NOMO-1 treated with DMSO at 0.1 percent for 48 hours (cell line): ENCODE measurements around the gene FLAD1.

Experiments used
- DNase-seq: peaks from one replicate; lab custom pipeline; 2025; ENCODE audit not compliant: unreplicated experiment; lab: John Stamatoyannopoulos, UW

The FLAD1 gene

GRCh38 chr1:154988058-154988954, 5.2 kb downstream of the FLAD1 start:
- no peak for DNase-seq

- no peak for DNase-seq
Observed at GRCh38 chr1:154989195-154989860, 6.2 kb downstream of the FLAD1 start.

GRCh38 chr1:154990276-154990675, 7.1 kb downstream of the FLAD1 start:
- DNase-seq = no peak

GRCh38 chr1:154992721-154993571, 9.8 kb downstream of the FLAD1 start:
- no peak for DNase-seq

GRCh38 chr1:154993572-154994268, 10.6 kb downstream of the FLAD1 start, which contains the start of gene LENEP:
TSS of gene LENEP (plus strand) at chr1:154993586. CDS start at chr1:154993608, 22 bp downstream.
- DNase-seq = no peak

GRCh38 chr1:154994269-154994587, 11.1 kb downstream of the FLAD1 start:
- DNase-seq = no peak

- no peak for DNase-seq
Observed at GRCh38 chr1:154994591-154994990, 11.4 kb downstream of the FLAD1 start.

- DNase-seq = peak; percentile 15
Observed at GRCh38 chr1:154995301-154995983, 12.3 kb downstream of the FLAD1 start.

GRCh38 chr1:154996966-154997701, 14.0 kb downstream of the FLAD1 start:
- DNase-seq = peak; percentile 45

- DNase-seq = no peak
Observed at GRCh38 chr1:154998201-154998780, 15.1 kb downstream of the FLAD1 start.

GRCh38 chr1:154998818-154999570, 15.8 kb downstream of the FLAD1 start:
- DNase-seq = peak; percentile 71

GRCh38 chr1:154999571-155000410, 16.6 kb downstream of the FLAD1 start:
- DNase-seq = peak; percentile 26

GRCh38 chr1:155000411-155000725, 17.2 kb downstream of the FLAD1 start:
- no peak for DNase-seq

GRCh38 chr1:155000726-155001424, 17.7 kb downstream of the FLAD1 start:
- peak; percentile 87 for DNase-seq

- no peak for DNase-seq
Observed at GRCh38 chr1:155001425-155001674, 18.2 kb downstream of the FLAD1 start.

- peak; percentile 99 for DNase-seq
Observed at GRCh38 chr1:155001675-155002463, 18.7 kb downstream of the FLAD1 start.
